HepG2 (cell line): ENCODE measurements around the gene SLC5A10. TPM values are rescaled to one million over a fixed set of nuclear protein-coding genes. Genes with fewer than 3 reads are reported as not detected.
A peak's percentile ranks its signal among the peaks of the same experiment; 100 is the strongest.

Source experiments
- HCFC1 ChIP-seq: fragments of 150-350 bp; IDR thresholded peaks from 2 replicates; pipeline ENCODE4 v1.6.1; 2014; ENCODE audit warnings: low read depth, low read length
- ISL2 ChIP-seq: sonication (generic); formaldehyde crosslinking; IDR thresholded peaks from 2 replicates; pipeline ENCODE4 v1.5.0; 2020; ENCODE audit warnings: missing genetic modification reagents
- MYC ChIP-seq: sonication (generic); formaldehyde crosslinking; IDR thresholded peaks from 2 replicates; pipeline ENCODE4 v1.9.0; 2021; ENCODE audit warnings: missing genetic modification reagents, borderline replicate concordance
- PHF21A ChIP-seq: sonication (generic); formaldehyde crosslinking; IDR thresholded peaks from 2 replicates; pipeline ENCODE4 v1.5.0; 2020; ENCODE audit warnings: mild to moderate bottlenecking, missing genetic modification reagents
- PHF8 ChIP-seq: sonication (generic); formaldehyde crosslinking; IDR thresholded peaks from 2 replicates; pipeline ENCODE4 v1.5.0; 2020; ENCODE audit warnings: missing genetic modification reagents
- RXRA ChIP-seq: sonication (generic); formaldehyde crosslinking; IDR thresholded peaks from 2 replicates; pipeline ENCODE4 v1.5.1; 2020; ENCODE audit warnings: missing genetic modification reagents
- TBL1XR1 ChIP-seq: fragments of 150-350 bp; IDR thresholded peaks from 2 replicates; pipeline ENCODE4 v1.6.1; 2014; ENCODE audit warnings: borderline replicate concordance, low read length; ENCODE audit not compliant: partially characterized antibody
- TBX3 ChIP-seq: fragments of 450-650 bp; IDR thresholded peaks from 2 replicates; pipeline ENCODE4 v1.6.1; 2017; ENCODE audit warnings: antibody characterized with exemption, mild to moderate bottlenecking, inconsistent platforms, borderline replicate concordance
- THYN1 ChIP-seq: sonication (generic); formaldehyde crosslinking; IDR thresholded peaks from 2 replicates; pipeline ENCODE4 v1.8.1; 2023; ENCODE audit warnings: low read depth, mild to moderate bottlenecking, moderate library complexity, missing genetic modification reagents, borderline replicate concordance
- TRIM24 ChIP-seq: sonication (generic); formaldehyde crosslinking; IDR thresholded peaks from 2 replicates; pipeline ENCODE4 v1.8.0; 2022; ENCODE audit warnings: mild to moderate bottlenecking, missing genetic modification reagents
- ZBTB20 ChIP-seq: sonication (generic); formaldehyde crosslinking; IDR thresholded peaks from 2 replicates; pipeline ENCODE4 v1.8.1; 2023; ENCODE audit warnings: missing genetic modification reagents, low read depth, mild to moderate bottlenecking, borderline replicate concordance
- ZBTB7A ChIP-seq: sonication (generic); formaldehyde crosslinking; IDR thresholded peaks from 2 replicates; pipeline ENCODE4 v1.8.0; 2022; ENCODE audit warnings: mild to moderate bottlenecking, missing genetic modification reagents
- ZBTB7B ChIP-seq: sonication (generic); formaldehyde crosslinking; IDR thresholded peaks from 2 replicates; pipeline ENCODE4 v1.4.0; 2020; ENCODE audit warnings: missing genetic modification reagents
- ZFP82 ChIP-seq: sonication (generic); formaldehyde crosslinking; IDR thresholded peaks from 2 replicates; pipeline ENCODE4 v1.5.1; 2020; ENCODE audit warnings: mild to moderate bottlenecking, missing genetic modification reagents, borderline replicate concordance
- ZFY ChIP-seq: sonication (generic); formaldehyde crosslinking; IDR thresholded peaks from 2 replicates; pipeline ENCODE4 v1.4.0; 2020; ENCODE audit warnings: missing genetic modification reagents
- ZMYM3 ChIP-seq: sonication (generic); formaldehyde crosslinking; IDR thresholded peaks from 2 replicates; pipeline ENCODE4 v1.5.1; 2020; ENCODE audit warnings: mild to moderate bottlenecking, missing genetic modification reagents
- ZNF235 ChIP-seq: sonication (generic); formaldehyde crosslinking; IDR thresholded peaks from 2 replicates; pipeline ENCODE4 v1.8.1; 2023; ENCODE audit warnings: mild to moderate bottlenecking, missing genetic modification reagents, borderline replicate concordance
- ZNF263 ChIP-seq: sonication (generic); formaldehyde crosslinking; IDR thresholded peaks from 2 replicates; pipeline ENCODE4 v1.4.0; 2020; ENCODE audit warnings: missing genetic modification reagents
- ZNF34 ChIP-seq: sonication (generic); formaldehyde crosslinking; IDR thresholded peaks from 2 replicates; pipeline ENCODE4 v1.4.0; 2020; ENCODE audit warnings: mild to moderate bottlenecking, missing genetic modification reagents, borderline replicate concordance
- ZNF431 ChIP-seq: sonication (generic); formaldehyde crosslinking; IDR thresholded peaks from 2 replicates; pipeline ENCODE4 v1.9.0; 2022; ENCODE audit warnings: missing genetic modification reagents, low read depth, mild to moderate bottlenecking, borderline replicate concordance
- ZNF577 ChIP-seq: sonication (generic); formaldehyde crosslinking; IDR thresholded peaks from 2 replicates; pipeline ENCODE4 v1.4.0; 2020; ENCODE audit warnings: mild to moderate bottlenecking, low read depth, missing genetic modification reagents, borderline replicate concordance
- ZNF850 ChIP-seq: sonication (generic); formaldehyde crosslinking; conservative IDR thresholded peaks from 2 replicates; pipeline ENCODE4 v1.9.0; 2021; ENCODE audit warnings: mild to moderate bottlenecking, missing genetic modification reagents
- ZSCAN31 ChIP-seq: sonication (generic); formaldehyde crosslinking; IDR thresholded peaks from 2 replicates; pipeline ENCODE4 v1.5.0; 2020; ENCODE audit warnings: low read depth, mild to moderate bottlenecking, missing genetic modification reagents
- polyA plus RNA-seq, 8 experiments: library from polyadenylated mRNA; depleted of rRNA in 3 of 8; stranded (reverse) in 7 of 8; unstranded in 1 of 8; fragments of >200 nt; fragmentation: Illumina TruSeq in 4 of 8; extraction: Trizol in 4 of 8; gene quantifications; 2 replicates each; pipeline versions ENCODE4 v1.2.1 to v1.2.3, GENCODE V29; 2011 to 2016; ENCODE audit warnings: low read depth in 4 of 8, missing spikeins in 1 of 8, mixed read lengths in 1 of 8; ENCODE audit not compliant: insufficient read depth in 1 of 8
- total RNA-seq, 5 experiments: library from RNA; depleted of rRNA; stranded (reverse); fragments of >200 nt; fragmentation: Illumina TruSeq; extraction: Trizol; gene quantifications; 2 replicates each; pipeline ENCODE4 v1.2.3, GENCODE V29; 2016; ENCODE audit warnings: low read depth in 1 of 5
- TF ChIP-seq, protein P1 (sequence below): sonication (generic); formaldehyde crosslinking; IDR thresholded peaks from 2 replicates; pipeline ENCODE4; 2020; ENCODE audit warnings: missing genetic modification reagents, mild to moderate bottlenecking, borderline replicate concordance
- TF ChIP-seq, protein P2 (sequence below): fragments of 450-650 bp; IDR thresholded peaks from 2 replicates; pipeline ENCODE4 v1.6.1; 2016

The SLC5A10 gene
- total and polyA plus RNA-seq, 2 of the 13 experiments (the other 11 are each of a cell fraction or from before 2014, with no cell fraction given) = 0.05 TPM; not detected in 1

GRCh38 chr17:19003543-19004420 is 51.8 kb downstream of the SLC5A10 start (continued):
- TF ChIP-seq ZFY (CRISPR knock-in tag) (peak; percentile 84), ZNF431 (CRISPR knock-in tag) (no peak), RXRA (CRISPR knock-in tag) (peak; percentile 19; the same call in 1 of the 2 replicates), ZMYM3 (no peak), ZBTB7A (0 out of 2 replicates have a peak, but pooled peaks have one; percentile 28), TBX3 (no peak), PHF21A (peak; percentile 26; the same call in 1 of the 2 replicates), ZNF263 (CRISPR knock-in tag) (peak; percentile 48; the same call in 1 of the 2 replicates), ZSCAN31 (CRISPR knock-in tag) (peak; percentile 54; the same call in 1 of the 2 replicates), ZBTB7B (CRISPR knock-in tag) (0 out of 2 replicates have a peak, but pooled peaks have one; percentile 16), PHF8 (CRISPR knock-in tag) (peak; percentile 76), TBL1XR1 (no peak), ZBTB20 (no peak), HCFC1 (no peak), TRIM24 (CRISPR knock-in tag) (no peak), THYN1 (CRISPR knock-in tag) (no peak), ZFP82 (no peak), MYC (CRISPR knock-in tag) (peak; percentile 46; the same call in 1 of the 2 replicates), ZNF577 (CRISPR knock-in tag) (no peak), ZNF235 (CRISPR knock-in tag) (peak; percentile 52; the same call in 1 of the 2 replicates), ZNF34 (CRISPR knock-in tag) (0 out of 2 replicates have a peak, but pooled peaks have one; percentile 11), ISL2 (peak; percentile 35; the same call in 1 of the 2 replicates), ZNF850 (CRISPR knock-in tag) (no peak)
- TF ChIP-seq, protein P1, sequence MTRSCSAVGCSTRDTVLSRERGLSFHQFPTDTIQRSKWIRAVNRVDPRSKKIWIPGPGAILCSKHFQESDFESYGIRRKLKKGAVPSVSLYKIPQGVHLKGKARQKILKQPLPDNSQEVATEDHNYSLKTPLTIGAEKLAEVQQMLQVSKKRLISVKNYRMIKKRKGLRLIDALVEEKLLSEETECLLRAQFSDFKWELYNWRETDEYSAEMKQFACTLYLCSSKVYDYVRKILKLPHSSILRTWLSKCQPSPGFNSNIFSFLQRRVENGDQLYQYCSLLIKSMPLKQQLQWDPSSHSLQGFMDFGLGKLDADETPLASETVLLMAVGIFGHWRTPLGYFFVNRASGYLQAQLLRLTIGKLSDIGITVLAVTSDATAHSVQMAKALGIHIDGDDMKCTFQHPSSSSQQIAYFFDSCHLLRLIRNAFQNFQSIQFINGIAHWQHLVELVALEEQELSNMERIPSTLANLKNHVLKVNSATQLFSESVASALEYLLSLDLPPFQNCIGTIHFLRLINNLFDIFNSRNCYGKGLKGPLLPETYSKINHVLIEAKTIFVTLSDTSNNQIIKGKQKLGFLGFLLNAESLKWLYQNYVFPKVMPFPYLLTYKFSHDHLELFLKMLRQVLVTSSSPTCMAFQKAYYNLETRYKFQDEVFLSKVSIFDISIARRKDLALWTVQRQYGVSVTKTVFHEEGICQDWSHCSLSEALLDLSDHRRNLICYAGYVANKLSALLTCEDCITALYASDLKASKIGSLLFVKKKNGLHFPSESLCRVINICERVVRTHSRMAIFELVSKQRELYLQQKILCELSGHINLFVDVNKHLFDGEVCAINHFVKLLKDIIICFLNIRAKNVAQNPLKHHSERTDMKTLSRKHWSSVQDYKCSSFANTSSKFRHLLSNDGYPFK (CRISPR knock-in tag) = 0 out of 2 replicates have a peak, but pooled peaks have one; percentile 11
- TF ChIP-seq, protein P2, sequence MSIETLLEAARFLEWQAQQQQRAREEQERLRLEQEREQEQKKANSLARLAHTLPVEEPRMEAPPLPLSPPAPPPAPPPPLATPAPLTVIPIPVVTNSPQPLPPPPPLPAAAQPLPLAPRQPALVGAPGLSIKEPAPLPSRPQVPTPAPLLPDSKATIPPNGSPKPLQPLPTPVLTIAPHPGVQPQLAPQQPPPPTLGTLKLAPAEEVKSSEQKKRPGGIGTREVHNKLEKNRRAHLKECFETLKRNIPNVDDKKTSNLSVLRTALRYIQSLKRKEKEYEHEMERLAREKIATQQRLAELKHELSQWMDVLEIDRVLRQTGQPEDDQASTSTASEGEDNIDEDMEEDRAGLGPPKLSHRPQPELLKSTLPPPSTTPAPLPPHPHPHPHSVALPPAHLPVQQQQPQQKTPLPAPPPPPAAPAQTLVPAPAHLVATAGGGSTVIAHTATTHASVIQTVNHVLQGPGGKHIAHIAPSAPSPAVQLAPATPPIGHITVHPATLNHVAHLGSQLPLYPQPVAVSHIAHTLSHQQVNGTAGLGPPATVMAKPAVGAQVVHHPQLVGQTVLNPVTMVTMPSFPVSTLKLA = no peak
